Mononuclear cell (primary cell): ENCODE measurements around the gene FGD2. TPM values are rescaled to one million over a fixed set of nuclear protein-coding genes. Genes with fewer than 3 reads are reported as not detected.
"Not testable (repeated sequence)": the region's sequence is repeated elsewhere in the genome, so short reads cannot be mapped to it uniquely, and the experiment has no call there.

Experiments used
- H3K27me3 ChIP-seq: 2 replicates; pipeline ENCODE4 v1.6.0; 2011; ENCODE audit warnings: low read length, control low read depth; ENCODE audit not compliant: insufficient read depth
- H3K4me1 ChIP-seq: 2 replicates; pipeline ENCODE4 v1.5.1; 2011; ENCODE audit warnings: mild to moderate bottlenecking, low read length, control low read depth; ENCODE audit not compliant: insufficient read depth
- H3K4me3 ChIP-seq: 2 replicates; pipeline ENCODE4 v1.5.1; 2011; ENCODE audit warnings: mild to moderate bottlenecking, low read length, moderate library complexity
- H3K9me3 ChIP-seq: 2 replicates; pipeline ENCODE4 v1.5.1; 2011; ENCODE audit warnings: low read depth, mild to moderate bottlenecking, control low read depth, low read length
- total RNA-seq: library from RNA; depleted of rRNA; stranded (reverse); fragments of >200 nt; gene quantifications from one replicate; pipeline ENCODE4 v1.2.3, GENCODE V29; 2012

FGD2 gene
- total RNA-seq, 1 donor, result 41.7 TPM

- H3K27me3 ChIP-seq, result no peaks in the 10 kb centered on the region
Observed at GRCh38 chr6:37032239-37032638, 26.8 kb downstream of the FGD2 start.

GRCh38 chr6:37033255-37033654 lies 27.8 kb downstream of the FGD2 start:
- H3K4me3 ChIP-seq, result no peak overlapping the region
- no peaks in the 10 kb centered on the region for H3K27me3 ChIP-seq
- H3K9me3 ChIP-seq, result no peaks in the 10 kb centered on the region
- peaks cover 29% of the 10 kb centered on the region for H3K4me1 ChIP-seq

More at GRCh38 chr6:37032239-37032638, 26.8 kb downstream of the FGD2 start:
- no peak overlapping the region for H3K4me3 ChIP-seq
- H3K4me1 ChIP-seq, result peaks cover 29% of the 10 kb centered on the region
- no peaks in the 10 kb centered on the region for H3K9me3 ChIP-seq

GRCh38 chr6:37033819-37034795 lies 28.7 kb downstream of the FGD2 start:
- no peaks in the 10 kb centered on the region for H3K27me3 ChIP-seq
- H3K9me3 ChIP-seq, result no peaks in the 10 kb centered on the region
- H3K4me1 ChIP-seq, result peaks cover 24% of the 10 kb centered on the region
- H3K4me3 ChIP-seq, result no peak overlapping the region

- Histone ChIP-seq H3K4me3 (no peak overlapping the region), H3K4me1 (peaks cover 19% of the 10 kb centered on the region), H3K9me3 (no peaks in the 10 kb centered on the region), H3K27me3 (no peaks in the 10 kb centered on the region)
Observed at GRCh38 chr6:37036146-37036545, 30.7 kb downstream of the FGD2 start.

GRCh38 chr6:37038292-37039198 lies 33.1 kb downstream of the FGD2 start:
- H3K9me3 ChIP-seq, result no peaks in the 10 kb centered on the region
- peaks cover 13% of the 10 kb centered on the region for H3K4me1 ChIP-seq
- no peaks in the 10 kb centered on the region for H3K27me3 ChIP-seq
- no peak overlapping the region for H3K4me3 ChIP-seq

GRCh38 chr6:37039958-37040357 lies 34.5 kb downstream of the FGD2 start:
- H3K9me3 ChIP-seq, result no peaks in the 10 kb centered on the region
- H3K4me1 ChIP-seq, result peaks cover 7% of the 10 kb centered on the region
- H3K27me3 ChIP-seq, result no peaks in the 10 kb centered on the region

GRCh38 chr6:37041521-37041920 lies 36.1 kb downstream of the FGD2 start:
- Histone ChIP-seq H3K4me1 (peaks cover 15% of the 10 kb centered on the region), H3K9me3 (no peaks in the 10 kb centered on the region), H3K27me3 (no peaks in the 10 kb centered on the region), H3K4me3 (no peak overlapping the region)

More at GRCh38 chr6:37039958-37040357, 34.5 kb downstream of the FGD2 start:
- H3K4me3 ChIP-seq, result no peak overlapping the region

GRCh38 chr6:37042150-37042549 lies 36.7 kb downstream of the FGD2 start:
- peaks cover 21% of the 10 kb centered on the region for H3K4me1 ChIP-seq
- no peak overlapping the region for H3K4me3 ChIP-seq
- H3K9me3 ChIP-seq, result no peaks in the 10 kb centered on the region
- no peaks in the 10 kb centered on the region for H3K27me3 ChIP-seq

- not testable (repeated sequence) for H3K4me3 ChIP-seq, H3K9me3 ChIP-seq, H3K27me3 ChIP-seq
- peaks cover 30% of the 10 kb centered on the region for H3K4me1 ChIP-seq
Observed at GRCh38 chr6:37043091-37043490, 37.6 kb downstream of the FGD2 start.

GRCh38 chr6:37047346-37047688 lies 41.9 kb downstream of the FGD2 start:
- Histone ChIP-seq H3K4me3 (no peak overlapping the region), H3K27me3 (no peaks in the 10 kb centered on the region), H3K4me1 (peaks cover 66% of the 10 kb centered on the region), H3K9me3 (no peaks in the 10 kb centered on the region)

- H3K4me1 ChIP-seq, result peaks cover 66% of the 10 kb centered on the region
- no peak overlapping the region for H3K4me3 ChIP-seq
- H3K27me3 ChIP-seq, result no peaks in the 10 kb centered on the region
- H3K9me3 ChIP-seq, result no peaks in the 10 kb centered on the region
Observed at GRCh38 chr6:37047689-37048402, 42.4 kb downstream of the FGD2 start.

GRCh38 chr6:37048403-37048850 lies 43.0 kb downstream of the FGD2 start:
- H3K4me3 ChIP-seq, result no peak overlapping the region
- H3K27me3 ChIP-seq, result no peaks in the 10 kb centered on the region
- peaks cover 66% of the 10 kb centered on the region for H3K4me1 ChIP-seq
- no peaks in the 10 kb centered on the region for H3K9me3 ChIP-seq

GRCh38 chr6:37048851-37049757 lies 43.6 kb downstream of the FGD2 start:
- no peaks in the 10 kb centered on the region for H3K27me3 ChIP-seq
- no peak overlapping the region for H3K4me3 ChIP-seq
- no peaks in the 10 kb centered on the region for H3K9me3 ChIP-seq
- H3K4me1 ChIP-seq, result peaks cover 66% of the 10 kb centered on the region

GRCh38 chr6:37049758-37050044 lies 44.2 kb downstream of the FGD2 start:
- Histone ChIP-seq H3K27me3 (no peaks in the 10 kb centered on the region), H3K4me3 (no peak overlapping the region), H3K9me3 (no peaks in the 10 kb centered on the region), H3K4me1 (peaks cover 66% of the 10 kb centered on the region)
